ENCODE results near the gene FOXK1.

FOXK1 gene

GRCh38 chr7:4819560-4820404, 137.7 kb downstream of the FOXK1 start:
- no peak for DNase-seq (ENCODE audit: low read depth)

GRCh38 chr7:4820405-4820966, 138.4 kb downstream of the FOXK1 start:
- DNase-seq (ENCODE audit: low read depth): no peak

Data from stimulated activated CD8-positive, alpha-beta memory T cell treated with anti-CD3 and anti-CD28 coated beads, Interleukin-12 subunit alpha, Interleukin-12 subunit beta, amount 100 ng/mL, for 4 hours (primary cell).